ENCODE results near the gene LY6G6D.

The LY6G6D gene

GRCh38 chr6:31742894-31743293, 27.7 kb downstream of the LY6G6D start:
- H3K4me3 Mint-ChIP-seq: peak overlapping the region in 2 of 3 experiments; percentile 4 to 7
- peaks cover 28% of the 10 kb centered on the region for H3K4me1 Mint-ChIP-seq
- H3K36me3 Mint-ChIP-seq (ENCODE audit: low read depth): peaks cover 13% of the 10 kb centered on the region
- TF ChIP-seq CTCF (IDR thresholded peaks at IDR 0.05; ENCODE audit: unreplicated experiment in 3 of 3): no peak
- no peaks in the 10 kb centered on the region for H3K9me3 Mint-ChIP-seq
- no peaks in the 10 kb centered on the region for H3K27me3 Mint-ChIP-seq (ENCODE audit: low read depth)
- H3K27ac Mint-ChIP-seq: peak overlapping the region in 1 of 3 experiments; percentile 29

DNA sequence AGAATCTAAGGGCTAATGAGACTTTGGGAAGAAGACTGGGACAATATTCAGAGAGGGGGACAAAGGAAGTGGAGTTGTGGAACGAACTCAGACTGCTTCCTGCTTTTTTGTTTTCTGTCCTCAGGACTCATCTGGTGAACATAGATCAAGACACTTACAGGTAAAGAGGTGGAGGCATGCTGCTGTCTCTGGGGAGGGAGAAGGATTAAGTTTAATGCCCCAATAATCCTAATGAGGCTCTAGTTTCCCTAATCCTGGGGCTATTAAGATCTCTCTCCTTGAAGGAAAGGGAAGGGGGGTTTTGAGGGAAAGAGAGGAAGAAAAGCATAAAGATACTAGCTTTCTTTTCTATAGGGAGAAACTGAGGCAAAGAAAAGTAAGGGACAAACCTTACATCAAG, 29.3 kb downstream of the LY6G6D start:
- peak overlapping the region in 1 of 3 experiments; percentile 4 for H3K27ac Mint-ChIP-seq
- H3K4me3 Mint-ChIP-seq: no peak overlapping the region
- no peaks in the 10 kb centered on the region for H3K27me3 Mint-ChIP-seq (ENCODE audit: low read depth)
- H3K36me3 Mint-ChIP-seq (ENCODE audit: low read depth): peaks cover 13% of the 10 kb centered on the region
- H3K4me1 Mint-ChIP-seq: peaks cover 13% of the 10 kb centered on the region
- no peak for TF ChIP-seq CTCF (IDR thresholded peaks at IDR 0.05; ENCODE audit: unreplicated experiment in 3 of 3)
- H3K9me3 Mint-ChIP-seq: no peaks in the 10 kb centered on the region

- Mint-ChIP-seq H3K4me1 (peaks cover 6% of the 10 kb centered on the region), H3K4me3 (no peak overlapping the region), H3K27me3 (ENCODE audit: low read depth) (no peaks in the 10 kb centered on the region), H3K27ac (no peak overlapping the region), H3K36me3 (ENCODE audit: low read depth) (peaks cover 5% of the 10 kb centered on the region), H3K9me3 (no peaks in the 10 kb centered on the region)
- TF ChIP-seq CTCF (IDR thresholded peaks at IDR 0.05; ENCODE audit: unreplicated experiment in 3 of 3): no peak
These were observed 34.3 kb downstream of the LY6G6D start for GRCh38 chr6:31749301-31750036.

DNA sequence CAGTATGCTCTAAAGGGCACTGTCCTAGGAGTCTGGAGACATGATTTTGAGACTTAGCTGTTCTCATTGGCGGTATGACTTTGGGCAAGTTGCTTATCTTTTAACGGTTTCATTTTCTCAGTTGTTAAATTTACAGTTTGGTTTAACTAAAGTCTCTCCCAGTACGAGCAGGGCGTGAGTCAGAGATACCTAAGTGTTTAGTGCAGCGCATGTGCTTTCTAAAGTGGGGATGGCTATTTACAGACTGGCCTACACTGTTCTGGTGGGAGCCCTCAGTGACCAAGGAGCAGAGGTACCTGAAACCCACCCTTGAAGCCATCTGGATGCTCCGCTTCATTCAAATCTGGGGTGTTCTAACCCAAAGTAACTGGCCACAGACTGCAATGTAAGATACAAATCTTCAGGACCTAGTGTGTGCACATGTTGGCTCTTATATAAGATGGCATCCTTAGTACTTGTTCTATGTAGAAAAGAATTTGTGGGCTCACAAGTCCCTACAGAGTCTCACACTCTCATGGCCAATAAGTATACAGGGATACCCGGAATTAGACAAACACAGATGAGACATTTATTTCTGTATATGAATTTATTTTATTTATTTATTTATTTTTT, 35.4 kb downstream of the LY6G6D start:
- H3K27me3 Mint-ChIP-seq (ENCODE audit: low read depth): no peaks in the 10 kb centered on the region
- no peaks in the 10 kb centered on the region for H3K9me3 Mint-ChIP-seq
- peaks cover under 1% of the 10 kb centered on the region for H3K4me1 Mint-ChIP-seq
- no peak overlapping the region for H3K27ac Mint-ChIP-seq
- peaks cover 5% of the 10 kb centered on the region for H3K36me3 Mint-ChIP-seq (ENCODE audit: low read depth)
- TF ChIP-seq CTCF (IDR thresholded peaks at IDR 0.05; ENCODE audit: unreplicated experiment in 3 of 3): no peak
- no peak overlapping the region for H3K4me3 Mint-ChIP-seq

GRCh38 chr6:31752739-31753319, 37.7 kb downstream of the LY6G6D start:
- Mint-ChIP-seq H3K27me3 (ENCODE audit: low read depth) (no peaks in the 10 kb centered on the region), H3K4me3 (no peak overlapping the region), H3K27ac (no peak overlapping the region), H3K36me3 (ENCODE audit: low read depth) (no peaks in the 10 kb centered on the region), H3K9me3 (no peaks in the 10 kb centered on the region), H3K4me1 (no peaks in the 10 kb centered on the region)
- no peak for TF ChIP-seq CTCF (IDR thresholded peaks at IDR 0.05; ENCODE audit: unreplicated experiment in 3 of 3)
